GM21423 (cell line): Measurements from ENCODE around the gene GAGE2A.
"Not testable (repeated sequence)": the region's sequence is repeated elsewhere in the genome, so short reads cannot be mapped to it uniquely, and the experiment has no call there.

ENCODE experiments used
- ATAC-seq: cut with Tn5 transposase; IDR thresholded peaks from one replicate; pipeline ENCODE4 v1.9.1; 2021; ENCODE audit warnings: mild to moderate bottlenecking, moderate library complexity; ENCODE audit not compliant: unreplicated experiment

GAGE2A gene, protein sequence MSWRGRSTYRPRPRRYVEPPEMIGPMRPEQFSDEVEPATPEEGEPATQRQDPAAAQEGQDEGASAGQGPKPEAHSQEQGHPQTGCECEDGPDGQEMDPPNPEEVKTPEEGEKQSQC

DNA sequence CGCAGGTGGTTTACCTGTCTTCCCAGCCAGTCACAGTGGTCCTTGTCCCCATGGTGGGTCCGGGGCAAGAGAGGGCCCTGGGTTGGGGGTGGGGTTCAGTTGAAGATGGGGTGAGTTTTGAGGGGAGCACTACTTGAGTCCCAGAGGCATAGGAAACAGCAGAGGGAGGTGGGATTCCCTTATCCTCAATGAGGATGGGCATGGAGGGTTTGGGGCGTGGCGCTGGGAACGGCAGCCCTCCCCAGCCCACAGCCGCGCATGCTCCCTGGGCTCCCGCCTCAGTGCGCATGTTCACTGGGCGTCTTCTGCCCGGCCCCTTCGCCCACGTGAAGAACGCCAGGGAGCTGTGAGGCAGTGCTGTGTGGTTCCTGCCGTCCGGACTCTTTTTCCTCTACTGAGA, at the start of gene GAGE2A:
TSS of gene GAGE2A (plus strand) at position 301 of the 400 bp plus-strand sequence. CDS start 1,155 bp downstream, outside the sequence.
- not testable (repeated sequence) for ATAC-seq

DNA sequence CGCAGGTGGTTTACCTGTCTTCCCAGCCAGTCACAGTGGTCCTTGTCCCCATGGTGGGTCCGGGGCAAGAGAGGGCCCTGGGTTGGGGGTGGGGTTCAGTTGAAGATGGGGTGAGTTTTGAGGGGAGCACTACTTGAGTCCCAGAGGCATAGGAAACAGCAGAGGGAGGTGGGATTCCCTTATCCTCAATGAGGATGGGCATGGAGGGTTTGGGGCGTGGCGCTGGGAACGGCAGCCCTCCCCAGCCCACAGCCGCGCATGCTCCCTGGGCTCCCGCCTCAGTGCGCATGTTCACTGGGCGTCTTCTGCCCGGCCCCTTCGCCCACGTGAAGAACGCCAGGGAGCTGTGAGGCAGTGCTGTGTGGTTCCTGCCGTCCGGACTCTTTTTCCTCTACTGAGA, 47.9 kb upstream of the GAGE2A start, which contains the start of gene GAGE12D:
TSS of gene GAGE12D (plus strand) at position 301 of the 400 bp plus-strand sequence. CDS start 1,155 bp downstream, outside the sequence.
- not testable (repeated sequence) for ATAC-seq

DNA sequence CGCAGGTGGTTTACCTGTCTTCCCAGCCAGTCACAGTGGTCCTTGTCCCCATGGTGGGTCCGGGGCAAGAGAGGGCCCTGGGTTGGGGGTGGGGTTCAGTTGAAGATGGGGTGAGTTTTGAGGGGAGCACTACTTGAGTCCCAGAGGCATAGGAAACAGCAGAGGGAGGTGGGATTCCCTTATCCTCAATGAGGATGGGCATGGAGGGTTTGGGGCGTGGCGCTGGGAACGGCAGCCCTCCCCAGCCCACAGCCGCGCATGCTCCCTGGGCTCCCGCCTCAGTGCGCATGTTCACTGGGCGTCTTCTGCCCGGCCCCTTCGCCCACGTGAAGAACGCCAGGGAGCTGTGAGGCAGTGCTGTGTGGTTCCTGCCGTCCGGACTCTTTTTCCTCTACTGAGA, 38.3 kb upstream of the GAGE2A start, which contains the start of gene GAGE12E:
TSS of gene GAGE12E (plus strand) at position 301 of the 400 bp plus-strand sequence. CDS start 1,155 bp downstream, outside the sequence.
- not testable (repeated sequence) for ATAC-seq

DNA sequence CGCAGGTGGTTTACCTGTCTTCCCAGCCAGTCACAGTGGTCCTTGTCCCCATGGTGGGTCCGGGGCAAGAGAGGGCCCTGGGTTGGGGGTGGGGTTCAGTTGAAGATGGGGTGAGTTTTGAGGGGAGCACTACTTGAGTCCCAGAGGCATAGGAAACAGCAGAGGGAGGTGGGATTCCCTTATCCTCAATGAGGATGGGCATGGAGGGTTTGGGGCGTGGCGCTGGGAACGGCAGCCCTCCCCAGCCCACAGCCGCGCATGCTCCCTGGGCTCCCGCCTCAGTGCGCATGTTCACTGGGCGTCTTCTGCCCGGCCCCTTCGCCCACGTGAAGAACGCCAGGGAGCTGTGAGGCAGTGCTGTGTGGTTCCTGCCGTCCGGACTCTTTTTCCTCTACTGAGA, 28.8 kb upstream of the GAGE2A start, which contains the start of gene GAGE12F:
TSS of gene GAGE12F (plus strand) at position 301 of the 400 bp plus-strand sequence. CDS start 1,155 bp downstream, outside the sequence.
- not testable (repeated sequence) for ATAC-seq

DNA sequence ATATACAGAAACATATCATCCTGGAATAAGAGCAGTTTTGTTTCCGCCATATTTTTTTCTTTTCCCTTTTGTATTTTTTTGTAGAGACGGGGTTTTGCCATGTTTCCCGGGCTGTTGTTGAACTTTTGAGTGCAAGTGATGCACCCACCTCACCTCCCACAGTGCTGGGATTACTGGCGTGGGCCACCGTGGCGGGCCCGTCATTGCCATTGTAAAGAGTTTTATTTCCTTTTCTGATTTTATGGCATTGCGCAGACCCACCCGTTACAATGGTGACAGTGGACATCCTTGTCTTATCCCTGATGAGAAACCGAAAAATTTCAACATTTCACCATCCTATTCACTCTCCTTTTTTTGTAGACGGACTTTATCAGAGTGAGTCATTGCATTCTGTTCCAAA, 20.6 kb upstream of the GAGE2A start:
- ATAC-seq: not testable (repeated sequence)

DNA sequence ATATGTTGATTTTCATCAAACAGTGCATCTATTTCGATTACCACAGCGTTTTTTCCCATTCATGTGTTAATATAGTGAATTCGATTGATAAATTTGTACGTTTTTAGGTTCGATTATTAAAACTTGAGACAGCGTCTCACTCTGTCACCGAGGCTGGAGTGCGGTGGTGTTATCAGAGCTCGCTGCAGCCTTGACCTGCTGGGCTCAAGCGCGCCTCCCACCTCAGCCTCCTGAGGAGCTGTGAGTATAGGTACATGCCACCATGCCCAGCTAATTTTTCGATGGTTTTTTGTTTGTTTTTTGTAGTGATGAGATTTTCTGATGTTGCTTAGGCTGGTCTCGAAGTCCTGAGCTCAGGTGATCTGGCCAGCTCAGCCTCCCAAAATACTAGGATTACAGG, 20.1 kb upstream of the GAGE2A start:
- not testable (repeated sequence) for ATAC-seq

DNA sequence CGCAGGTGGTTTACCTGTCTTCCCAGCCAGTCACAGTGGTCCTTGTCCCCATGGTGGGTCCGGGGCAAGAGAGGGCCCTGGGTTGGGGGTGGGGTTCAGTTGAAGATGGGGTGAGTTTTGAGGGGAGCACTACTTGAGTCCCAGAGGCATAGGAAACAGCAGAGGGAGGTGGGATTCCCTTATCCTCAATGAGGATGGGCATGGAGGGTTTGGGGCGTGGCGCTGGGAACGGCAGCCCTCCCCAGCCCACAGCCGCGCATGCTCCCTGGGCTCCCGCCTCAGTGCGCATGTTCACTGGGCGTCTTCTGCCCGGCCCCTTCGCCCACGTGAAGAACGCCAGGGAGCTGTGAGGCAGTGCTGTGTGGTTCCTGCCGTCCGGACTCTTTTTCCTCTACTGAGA, 19.2 kb upstream of the GAGE2A start, which contains the start of gene GAGE12G:
TSS of gene GAGE12G (plus strand) at position 301 of the 400 bp plus-strand sequence. CDS start 1,155 bp downstream, outside the sequence.
- ATAC-seq: not testable (repeated sequence)

DNA sequence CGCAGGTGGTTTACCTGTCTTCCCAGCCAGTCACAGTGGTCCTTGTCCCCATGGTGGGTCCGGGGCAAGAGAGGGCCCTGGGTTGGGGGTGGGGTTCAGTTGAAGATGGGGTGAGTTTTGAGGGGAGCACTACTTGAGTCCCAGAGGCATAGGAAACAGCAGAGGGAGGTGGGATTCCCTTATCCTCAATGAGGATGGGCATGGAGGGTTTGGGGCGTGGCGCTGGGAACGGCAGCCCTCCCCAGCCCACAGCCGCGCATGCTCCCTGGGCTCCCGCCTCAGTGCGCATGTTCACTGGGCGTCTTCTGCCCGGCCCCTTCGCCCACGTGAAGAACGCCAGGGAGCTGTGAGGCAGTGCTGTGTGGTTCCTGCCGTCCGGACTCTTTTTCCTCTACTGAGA, 9.6 kb upstream of the GAGE2A start, which contains the start of gene GAGE12H:
TSS of gene GAGE12H (plus strand) at position 301 of the 400 bp plus-strand sequence. CDS start 1,155 bp downstream, outside the sequence.
- ATAC-seq: not testable (repeated sequence)

DNA sequence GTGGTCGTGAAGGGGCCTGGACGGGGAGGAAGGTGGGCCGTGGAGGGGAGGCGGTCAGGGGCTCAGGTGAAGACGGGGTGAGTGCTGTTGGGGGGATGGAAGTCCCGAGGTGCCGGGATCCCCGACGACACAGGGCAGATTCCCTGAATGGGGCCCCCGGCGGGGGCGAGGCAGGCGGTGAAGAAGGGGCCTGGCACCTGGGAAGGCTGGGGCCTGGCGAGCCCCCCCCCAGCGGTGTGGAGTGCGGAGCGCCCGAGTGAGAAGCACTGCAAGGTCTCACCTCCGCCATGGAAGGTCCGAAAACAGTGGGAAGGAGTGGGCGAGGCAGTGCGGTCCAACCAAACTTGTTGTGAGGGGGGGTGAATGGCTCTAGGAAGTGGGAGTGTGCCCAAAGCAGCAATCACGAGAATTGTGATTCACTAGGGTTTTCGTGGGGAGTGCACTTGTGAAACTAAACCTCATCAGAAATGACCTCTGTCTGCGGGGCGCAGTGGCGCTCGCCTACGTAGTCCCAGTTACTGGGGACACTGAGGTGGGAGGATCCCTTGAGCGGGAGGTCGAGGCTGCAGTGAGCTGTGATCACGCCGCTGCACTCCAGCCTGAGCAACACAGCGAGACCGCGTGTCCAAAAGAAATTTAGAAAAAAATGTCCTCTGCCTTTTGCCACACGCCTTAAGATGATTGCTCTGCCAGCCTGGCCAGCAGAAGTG, 628 bp downstream of the GAGE2A start:
- not testable (repeated sequence) for ATAC-seq

DNA sequence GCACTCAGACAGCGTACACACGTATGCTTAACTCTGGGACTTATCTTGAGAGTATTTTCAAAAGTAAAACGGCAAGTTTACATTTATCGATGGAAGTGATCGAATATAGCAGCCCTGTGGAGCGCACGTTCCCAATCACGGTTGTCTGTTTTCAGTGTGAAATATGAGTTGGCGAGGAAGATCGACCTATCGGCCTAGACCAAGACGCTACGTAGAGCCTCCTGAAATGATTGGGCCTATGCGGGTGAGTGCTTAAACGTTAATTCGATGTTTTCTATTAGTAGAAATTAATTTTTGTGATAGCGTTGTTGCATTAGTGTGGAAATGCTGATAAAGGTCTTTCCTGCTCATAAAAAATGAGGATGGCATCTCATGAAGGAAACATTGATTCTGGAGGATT, 1.2 kb downstream of the GAGE2A start:
- not testable (repeated sequence) for ATAC-seq

DNA sequence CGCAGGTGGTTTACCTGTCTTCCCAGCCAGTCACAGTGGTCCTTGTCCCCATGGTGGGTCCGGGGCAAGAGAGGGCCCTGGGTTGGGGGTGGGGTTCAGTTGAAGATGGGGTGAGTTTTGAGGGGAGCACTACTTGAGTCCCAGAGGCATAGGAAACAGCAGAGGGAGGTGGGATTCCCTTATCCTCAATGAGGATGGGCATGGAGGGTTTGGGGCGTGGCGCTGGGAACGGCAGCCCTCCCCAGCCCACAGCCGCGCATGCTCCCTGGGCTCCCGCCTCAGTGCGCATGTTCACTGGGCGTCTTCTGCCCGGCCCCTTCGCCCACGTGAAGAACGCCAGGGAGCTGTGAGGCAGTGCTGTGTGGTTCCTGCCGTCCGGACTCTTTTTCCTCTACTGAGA, 9.4 kb downstream of the GAGE2A start, which contains the start of gene GAGE1:
TSS of gene GAGE1 (plus strand) at position 301 of the 400 bp plus-strand sequence. CDS start 1,155 bp downstream, outside the sequence.
- not testable (repeated sequence) for ATAC-seq

DNA sequence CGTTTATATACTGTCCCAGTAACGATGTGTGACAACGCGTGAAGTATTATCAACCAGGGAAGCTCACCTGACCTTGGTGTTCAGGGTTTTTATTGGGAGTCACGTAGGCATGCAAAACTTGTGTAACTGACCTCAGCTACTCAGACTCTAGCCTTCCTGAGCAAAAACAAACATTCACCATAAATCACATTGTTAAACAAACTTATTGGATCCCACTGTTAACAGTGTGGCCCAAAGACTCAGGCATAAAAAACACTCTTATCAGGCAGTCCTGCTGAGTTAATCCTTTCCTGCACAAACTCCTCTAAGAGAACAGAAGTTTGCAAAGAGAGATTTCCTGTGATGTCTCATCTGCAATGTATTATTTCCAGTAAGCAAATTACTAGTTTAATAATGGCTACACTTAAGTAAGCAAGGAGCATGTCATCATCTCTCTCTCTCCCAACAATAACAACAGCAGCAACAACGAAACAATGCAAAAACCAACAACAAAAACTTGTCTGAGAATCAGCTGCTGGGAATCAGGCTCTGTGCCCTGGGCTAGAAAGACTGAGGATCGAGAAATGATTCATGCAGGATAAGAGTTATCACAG, 21.5 kb downstream of the GAGE2A start:
- ATAC-seq: no peak

DNA sequence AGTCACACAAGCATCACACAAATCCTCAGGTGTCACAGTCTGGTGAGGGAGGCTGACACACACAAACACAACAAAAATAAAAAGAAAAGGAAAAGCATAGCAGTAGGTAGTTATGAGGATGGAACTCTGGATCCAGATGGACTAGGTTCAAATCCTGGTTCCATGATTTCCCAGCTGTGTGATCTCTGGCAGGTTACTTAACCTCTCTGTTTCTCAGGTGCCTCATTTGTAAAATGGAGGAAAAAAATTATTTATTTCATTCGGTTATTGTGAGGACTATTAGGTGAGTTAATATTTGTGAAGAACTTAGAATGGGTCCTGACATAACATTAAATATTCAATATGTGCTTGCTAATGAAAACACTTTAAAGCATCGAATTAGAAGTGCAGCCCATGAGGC, 29.3 kb downstream of the GAGE2A start:
- no peak for ATAC-seq

DNA sequence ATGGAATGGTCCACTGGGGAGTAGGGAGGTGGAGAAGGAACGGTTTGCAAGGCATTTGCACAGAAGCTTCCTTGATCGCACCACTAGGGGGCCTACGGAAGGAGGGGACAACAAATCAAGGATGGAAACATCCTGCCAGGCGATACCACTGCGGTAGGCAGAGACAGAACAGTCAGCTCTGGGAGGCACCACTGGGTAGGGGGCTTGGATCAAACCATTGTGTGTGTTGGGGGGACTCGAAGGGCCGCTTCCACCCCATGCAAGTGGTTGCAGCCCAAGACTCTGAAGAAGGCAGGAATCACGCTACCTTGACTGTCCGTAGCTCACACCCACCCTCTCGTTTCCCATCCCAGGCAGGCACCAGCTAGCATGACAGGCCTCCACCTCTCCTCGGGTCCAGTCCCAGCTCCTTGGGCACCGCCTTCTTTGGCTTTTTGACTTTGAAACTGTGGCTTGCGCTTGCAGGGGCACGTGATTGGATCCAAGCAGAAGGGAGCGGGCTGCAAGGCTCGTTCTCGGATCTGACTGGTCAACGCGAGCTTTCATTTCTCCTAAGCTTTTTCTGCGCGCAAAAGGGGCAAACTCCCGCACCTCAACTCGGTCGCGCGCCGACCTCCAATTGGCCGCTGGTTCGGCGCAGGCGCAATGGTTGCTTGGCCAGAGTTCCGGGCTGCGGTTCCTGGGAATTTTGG, 37.9 kb downstream of the GAGE2A start:
- no peak for ATAC-seq

DNA sequence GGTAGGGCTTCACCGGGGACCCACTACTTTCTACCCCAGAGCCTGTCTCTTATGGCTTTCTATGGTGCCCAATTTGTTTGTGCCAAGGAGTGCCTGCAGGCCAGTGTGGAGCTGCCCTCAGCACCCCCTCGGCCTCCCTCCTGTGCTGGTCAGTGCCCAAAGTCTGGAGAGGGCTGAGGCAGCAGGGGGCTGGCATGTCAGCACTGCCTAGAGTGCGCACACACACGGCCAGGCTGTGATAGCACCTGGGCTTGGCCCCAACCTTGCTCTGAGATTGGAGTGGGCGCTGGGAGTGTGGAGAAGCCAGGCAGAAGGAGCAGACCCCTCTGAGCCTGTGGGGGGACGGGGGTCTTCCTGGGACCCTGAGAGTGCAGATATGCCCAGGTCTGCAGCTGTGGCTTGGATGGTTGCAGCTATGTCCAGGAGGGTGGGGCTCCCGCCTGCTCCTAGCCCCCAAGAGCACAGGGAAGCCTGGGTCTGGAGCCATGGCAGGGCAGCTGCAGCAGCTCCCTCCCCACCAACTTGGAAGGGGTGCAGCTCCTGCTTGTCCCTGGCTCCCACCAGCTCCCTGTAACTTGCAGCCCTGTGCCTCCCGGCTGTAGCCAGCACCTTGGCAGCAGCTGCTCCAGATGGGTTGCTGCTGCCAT, 55.8 kb downstream of the GAGE2A start:
- ATAC-seq: no peak
